GM04504 (cell line): ENCODE data around the gene VAV2.
"Not testable (repeated sequence)": the region's sequence is repeated elsewhere in the genome, so short reads cannot be mapped to it uniquely, and the experiment has no call there.

Source experiments
- DNase-seq: peaks from one replicate; pipeline ENCODE4 v3.0.0-alpha.2; 2012; ENCODE audit warnings: low read depth

The VAV2 gene

DNA sequence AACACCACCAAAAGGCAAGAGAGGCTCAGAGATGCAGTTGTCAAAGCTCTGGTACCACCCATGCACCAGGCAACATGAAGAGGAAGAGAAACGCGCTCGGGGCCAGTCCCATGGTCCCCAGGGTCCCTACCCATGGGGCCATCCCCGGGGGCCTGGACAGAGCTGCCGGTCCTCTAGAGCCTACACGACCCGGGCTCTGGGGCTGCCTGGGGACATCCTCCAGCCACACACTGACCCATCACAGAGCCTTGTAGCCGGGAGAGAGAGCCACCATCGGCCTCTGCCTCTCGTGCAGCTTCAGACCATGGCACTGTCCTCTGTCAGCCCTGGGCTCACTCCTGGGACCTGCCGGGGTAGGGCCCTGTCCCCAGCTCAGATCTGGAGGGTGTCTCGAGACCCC is 23.7 kb downstream of the VAV2 start:
- DNase-seq: no peak

DNA sequence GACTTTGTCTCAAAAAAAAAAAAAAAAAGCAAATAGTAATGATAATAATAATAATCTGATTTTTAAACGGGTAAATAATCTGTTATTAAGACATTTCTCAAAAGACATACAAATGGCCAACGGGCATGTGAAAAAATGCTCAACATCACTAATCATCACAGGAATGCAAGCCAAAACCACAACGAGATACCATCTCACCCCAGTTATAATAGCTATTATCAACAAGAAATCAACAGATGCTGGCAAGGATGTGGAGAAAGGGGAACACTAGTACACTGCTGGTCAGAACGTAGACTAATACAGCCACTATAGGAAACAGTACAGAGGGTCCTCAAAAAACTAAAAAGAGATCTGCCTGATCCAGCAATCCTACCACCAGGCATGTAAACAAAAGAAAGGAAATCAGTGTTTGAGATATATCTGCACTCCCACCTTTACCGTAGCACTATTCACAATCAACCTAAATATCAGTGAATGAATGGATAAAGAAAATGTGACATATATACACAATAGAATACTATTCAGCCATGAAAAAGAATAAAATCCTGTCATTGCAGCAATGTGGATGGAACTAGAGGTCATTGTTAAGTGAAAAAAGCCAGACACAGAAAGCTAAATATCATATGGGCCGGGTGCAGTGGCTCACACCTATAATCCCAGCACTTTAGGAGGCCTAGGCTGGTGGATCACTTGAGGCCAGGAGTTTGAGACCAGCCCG is 24.9 kb downstream of the VAV2 start:
- no peak for DNase-seq

DNA sequence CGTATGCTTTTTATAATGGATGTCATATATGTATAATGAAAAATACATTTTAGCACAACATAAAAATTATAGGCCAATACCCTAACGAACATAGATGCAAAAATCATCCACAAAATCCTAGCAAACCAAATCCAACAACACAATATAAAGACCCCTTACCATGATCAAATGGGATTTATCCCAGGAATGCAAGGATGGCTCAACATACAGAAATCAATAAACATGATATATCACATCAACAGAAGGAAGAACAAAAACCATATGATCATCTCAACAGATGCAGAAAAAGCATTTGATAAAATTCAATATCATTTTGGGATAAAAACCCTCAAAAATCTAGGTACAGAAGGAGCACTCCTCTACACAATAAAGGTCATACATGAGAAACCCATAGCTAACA is 27.7 kb downstream of the VAV2 start:
- no peak for DNase-seq

DNA sequence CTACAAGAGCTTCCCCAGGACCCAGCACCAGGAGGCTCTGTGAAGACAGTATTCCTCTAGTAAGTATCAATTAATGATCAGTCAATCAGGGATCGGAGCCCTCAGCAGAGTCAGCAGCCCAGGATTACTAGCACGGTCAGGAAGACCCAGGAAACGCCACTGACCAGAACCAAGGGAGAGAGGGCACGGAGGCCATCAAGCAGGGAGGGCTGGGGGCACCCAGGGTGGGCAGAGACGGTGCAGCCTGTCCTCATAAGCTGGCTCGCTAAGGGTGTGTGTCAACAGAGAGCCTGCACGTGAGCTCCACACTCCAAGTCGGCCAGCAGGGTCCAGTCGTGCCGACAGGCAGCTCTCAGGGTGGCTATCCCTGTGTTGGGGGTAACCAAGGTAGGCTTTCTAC is 29.0 kb downstream of the VAV2 start:
- DNase-seq: no peak

DNA sequence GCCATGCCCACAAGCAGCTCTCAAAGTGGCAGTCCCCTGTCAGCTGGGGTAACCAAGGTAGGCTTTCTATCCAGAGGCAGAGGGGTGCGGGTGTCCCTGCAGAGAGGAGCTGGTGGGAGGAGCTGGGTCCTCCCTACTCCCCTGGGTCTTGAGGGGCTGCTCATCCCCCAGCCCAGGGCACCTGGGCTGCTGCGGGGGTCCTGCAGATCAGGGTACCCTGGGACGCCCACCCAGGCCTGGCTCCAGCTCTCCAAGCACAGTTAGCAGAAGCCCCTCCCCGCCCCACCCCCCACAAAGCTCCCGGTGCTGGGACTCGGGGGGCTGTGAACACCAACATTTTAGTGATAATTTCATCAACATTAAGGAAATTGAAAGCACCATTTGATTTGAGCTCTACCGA is 29.8 kb downstream of the VAV2 start:
- no peak for DNase-seq

DNA sequence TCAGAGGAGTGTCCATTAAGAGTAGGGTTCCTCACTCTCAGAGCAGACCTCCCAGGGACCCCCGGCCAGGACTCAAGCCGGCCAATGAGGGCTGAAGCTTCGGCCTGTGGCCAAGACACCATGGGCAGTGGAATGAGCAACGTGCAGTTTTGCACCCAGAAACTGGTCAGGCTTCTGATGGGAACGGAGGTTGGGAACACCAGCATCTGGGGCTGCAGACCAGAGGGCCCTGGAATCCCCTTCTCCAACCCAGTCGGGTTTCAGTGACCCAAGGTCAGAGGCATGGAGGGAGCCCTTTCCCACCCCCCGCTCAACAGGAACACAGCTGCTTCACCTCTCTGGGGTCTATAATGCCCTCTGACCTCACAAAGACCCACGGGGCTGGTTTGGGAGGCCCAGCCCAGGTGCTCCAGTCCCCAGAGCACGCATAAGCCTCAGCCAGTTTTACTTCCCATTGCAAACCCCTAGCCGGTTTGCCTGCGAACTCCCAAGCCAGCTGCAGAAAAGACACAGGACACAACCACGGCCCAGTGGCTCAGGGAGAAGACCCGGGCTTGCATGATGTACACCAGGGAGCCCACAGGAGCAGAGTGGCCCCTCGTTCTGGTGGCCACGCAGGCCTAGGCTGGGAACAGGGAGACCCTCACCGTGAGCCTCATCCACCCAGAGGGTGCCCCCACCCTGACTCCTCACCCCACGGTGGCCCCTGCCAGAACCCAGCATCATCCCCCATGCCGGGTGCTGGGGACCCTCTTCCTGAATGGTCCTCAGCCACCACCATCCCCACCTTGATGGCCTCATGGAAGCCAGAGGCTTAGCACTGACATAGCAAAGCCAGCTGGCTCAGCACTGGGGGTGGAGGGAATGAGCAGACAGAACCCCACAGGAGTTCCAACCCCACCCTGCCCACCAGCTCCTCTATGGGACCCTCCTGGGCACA is 30.6 kb downstream of the VAV2 start:
- DNase-seq: no peak

DNA sequence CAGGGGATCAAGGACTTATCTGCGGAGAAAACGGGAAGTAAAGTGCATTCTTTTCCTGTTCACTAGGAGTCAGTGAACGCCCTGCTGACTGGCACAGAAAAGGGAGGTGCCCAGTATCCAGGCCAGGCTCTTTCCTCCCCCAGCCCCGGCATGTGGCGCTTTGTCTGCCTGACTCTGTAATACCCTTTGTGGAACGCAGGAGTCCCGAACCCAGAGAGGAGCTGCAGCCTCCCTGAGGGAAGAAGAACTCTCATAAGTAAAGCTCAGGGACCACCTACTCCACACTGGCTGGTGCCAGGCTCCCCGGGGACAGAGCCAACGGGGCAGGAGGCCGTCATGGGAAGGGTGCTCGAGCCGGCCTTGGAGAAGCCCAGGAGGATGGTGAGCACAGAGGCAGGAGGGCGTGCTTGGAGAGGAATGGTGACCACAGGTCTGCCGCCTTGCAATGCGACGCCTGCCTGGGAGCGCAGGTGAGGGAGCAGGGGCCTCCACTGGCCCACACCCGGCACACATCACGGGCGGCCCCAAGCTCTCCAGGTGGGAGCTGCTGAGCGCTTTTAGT is 31.5 kb downstream of the VAV2 start:
- DNase-seq: no peak

DNA sequence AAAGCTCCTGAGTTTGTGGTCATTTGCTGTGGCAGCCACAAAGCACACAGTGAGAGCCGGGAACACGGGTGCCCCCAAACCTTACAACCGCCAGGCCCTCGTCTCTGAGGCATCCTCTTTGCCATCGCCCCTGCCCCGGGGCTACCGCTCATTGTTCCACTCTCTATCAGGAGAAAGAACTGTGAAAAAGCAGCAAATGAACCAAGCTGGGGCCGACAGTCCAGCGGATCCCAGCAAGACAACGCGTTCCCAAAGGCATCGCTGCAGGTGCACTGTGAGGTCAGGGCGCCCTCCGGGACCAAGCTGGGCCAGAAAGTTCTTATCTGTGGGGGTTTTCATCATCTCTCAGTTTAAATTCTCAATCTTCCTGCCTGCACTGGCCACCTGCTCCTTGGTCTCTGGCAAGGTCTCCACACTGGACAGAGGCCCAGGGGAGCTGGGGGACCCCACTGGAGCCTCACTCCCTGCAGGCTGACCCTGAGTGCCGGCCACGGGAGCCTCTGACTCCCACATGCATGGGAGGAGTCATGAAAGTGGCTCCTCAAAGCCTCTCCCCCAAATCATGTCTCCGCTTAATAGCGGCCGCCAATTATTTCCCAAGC is 32.1 kb downstream of the VAV2 start:
- DNase-seq: no peak

DNA sequence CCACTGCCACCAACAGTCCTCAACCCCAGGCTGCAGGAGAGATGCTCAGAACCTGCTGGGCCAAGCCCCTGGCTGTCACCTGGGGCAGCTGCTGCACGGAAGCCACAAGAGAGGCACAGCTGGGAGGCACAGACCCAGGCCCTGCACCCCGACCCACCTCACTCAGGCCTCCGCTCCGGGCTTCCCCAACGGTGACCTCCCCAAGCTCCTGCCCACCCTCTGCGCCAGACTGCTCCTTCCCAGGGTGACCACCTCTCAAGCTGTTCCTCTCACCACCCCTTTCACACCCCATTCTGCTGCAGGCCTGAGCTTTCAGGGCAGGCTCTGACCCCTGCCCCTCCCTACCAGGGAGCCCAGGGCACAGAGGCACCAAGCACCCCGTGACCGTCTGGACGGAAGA is 33.0 kb downstream of the VAV2 start:
- DNase-seq: no peak

DNA sequence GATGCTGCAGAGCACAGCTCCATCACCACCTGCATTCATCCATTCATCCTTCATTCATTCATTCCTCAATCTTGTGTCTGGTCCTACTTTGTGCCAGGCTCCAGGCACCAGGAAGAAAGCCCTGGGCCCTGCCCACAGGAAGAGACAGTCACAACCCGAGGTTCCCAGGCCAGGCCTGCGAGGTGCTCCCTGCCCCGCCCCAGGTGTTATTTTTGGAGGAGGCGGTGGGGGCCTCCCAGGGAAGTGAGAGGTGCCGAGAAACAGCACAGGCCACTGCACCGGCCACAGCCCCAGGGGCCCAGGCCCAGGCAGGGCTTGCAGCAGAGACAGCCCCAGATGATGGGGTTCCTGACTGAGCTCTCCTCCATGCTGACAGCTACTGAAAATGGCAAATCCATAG is 33.4 kb downstream of the VAV2 start:
- no peak for DNase-seq

DNA sequence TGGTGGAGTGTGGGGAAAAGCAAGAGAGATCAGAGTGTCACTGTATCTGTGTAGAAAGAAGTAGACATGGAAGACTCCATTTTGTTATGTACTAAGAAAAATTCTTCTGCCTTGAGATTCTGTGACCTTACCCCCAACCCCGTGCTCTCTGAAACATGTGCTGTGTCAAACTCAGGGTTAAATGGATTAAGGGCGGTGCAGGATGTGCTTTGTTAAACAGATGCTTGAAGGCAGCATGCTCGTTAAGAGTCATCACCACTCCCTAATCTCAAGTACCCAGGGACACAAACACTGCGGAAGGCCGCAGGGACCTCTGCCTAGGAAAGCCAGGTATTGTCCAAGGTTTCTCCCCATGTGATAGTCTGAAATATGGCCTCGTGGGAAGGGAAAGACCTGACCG is 34.4 kb downstream of the VAV2 start:
- DNase-seq: not testable (repeated sequence)

DNA sequence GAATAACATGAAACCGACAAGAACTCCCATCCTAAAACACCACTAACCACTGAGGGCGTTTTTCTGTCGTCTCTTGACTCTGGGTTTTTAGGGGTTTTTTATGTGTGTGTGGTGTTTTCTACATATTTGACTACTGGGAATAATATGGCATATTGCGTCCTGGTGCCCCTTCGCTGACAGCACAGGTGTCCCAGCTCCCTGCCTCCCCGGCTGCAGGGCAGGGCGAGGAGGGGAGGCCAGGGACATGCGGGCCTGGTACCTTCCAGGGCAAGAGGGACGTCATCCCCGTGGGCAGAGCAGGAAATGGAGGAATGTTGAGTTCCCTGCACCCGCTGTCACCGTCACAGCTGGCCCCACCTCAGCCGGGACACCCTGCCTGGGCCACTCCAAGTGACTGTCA is 34.8 kb downstream of the VAV2 start:
- DNase-seq: no peak

DNA sequence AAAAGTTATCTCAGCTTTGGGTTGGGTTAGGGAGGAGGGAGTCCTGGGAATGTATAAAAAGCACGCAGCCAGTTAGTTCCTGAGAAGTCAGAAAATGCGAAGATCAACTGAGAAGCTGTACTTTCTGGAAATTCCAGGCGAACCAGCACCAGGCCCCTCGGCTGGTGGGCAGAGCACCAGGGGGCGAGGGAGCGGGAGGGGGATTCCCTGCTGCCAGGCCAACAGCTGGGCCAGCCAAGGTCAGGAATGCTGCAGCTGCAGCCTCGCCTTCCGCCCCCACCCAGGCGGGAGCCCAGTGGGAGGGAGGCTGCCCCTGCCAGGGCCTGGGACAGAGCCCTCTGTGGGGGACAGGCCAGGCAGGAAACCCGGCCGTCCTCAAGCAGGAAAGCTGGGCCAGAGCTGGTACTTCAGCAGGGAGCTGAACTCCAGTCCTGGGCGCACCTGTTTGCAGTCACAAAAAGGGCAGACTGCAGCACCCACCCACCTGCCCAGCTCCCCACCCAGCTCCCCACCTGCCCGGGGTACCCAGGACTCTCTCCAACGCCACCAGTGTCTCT is 35.5 kb downstream of the VAV2 start:
- DNase-seq: no peak

DNA sequence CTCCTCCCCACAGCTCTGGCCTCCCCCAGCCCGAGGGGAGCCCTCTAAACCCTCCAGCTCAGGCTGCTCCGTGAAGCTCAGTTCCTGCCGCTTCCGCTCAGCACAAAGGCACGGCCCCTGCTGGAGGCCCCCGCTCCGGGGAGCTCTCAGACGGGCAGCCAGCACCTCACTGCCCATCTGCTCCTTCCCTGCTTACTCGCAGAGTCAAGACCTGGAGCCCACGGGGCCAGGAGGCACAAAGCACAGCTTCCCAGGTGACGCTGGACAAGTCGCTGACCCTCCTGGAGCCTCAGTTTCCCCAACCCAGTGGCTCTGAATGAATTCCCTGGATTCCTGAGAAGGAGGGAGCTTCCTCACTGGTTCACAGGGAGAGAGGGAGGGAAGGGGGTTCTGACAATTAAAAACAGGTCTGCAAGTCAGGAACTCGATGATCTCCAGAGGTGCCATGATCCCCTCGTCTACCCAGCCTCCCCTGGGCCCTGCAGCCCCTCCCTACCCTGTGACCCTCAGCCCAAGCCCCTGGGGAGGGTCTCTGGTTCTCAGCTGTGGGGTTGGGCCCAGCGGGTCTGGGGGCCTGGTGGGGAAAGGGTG is 36.2 kb downstream of the VAV2 start:
- no peak for DNase-seq

DNA sequence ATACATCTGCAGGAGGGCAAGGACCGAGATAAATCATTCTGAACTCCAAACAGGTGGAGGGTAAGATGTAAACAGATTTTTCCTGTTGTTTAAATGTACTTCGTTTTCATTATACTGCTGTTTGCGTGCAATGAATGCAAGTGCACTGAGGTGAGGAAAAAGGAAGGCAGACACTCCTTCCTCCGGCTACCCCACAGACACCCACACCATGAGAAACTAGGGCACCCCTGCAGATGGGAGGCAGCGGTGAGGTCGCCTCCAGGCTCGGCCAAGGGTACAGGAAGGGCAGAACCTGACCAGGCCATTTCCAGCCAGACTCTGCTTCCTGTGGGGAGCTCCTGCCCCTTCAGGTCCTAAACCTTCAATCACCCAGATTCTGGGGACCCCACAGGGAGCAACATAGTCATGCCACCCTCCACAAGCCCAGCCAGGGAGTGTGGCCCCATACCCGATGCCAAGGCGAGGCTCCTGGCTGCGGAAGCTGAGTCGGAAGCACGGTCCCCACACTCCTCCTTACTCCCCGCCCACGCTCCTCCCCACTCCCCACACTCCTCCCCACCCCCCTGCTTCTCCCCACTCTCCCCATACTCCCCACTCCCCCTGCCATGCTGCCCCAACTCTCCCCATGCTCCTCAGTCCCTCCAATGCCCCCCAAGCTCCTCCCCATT is 37.1 kb downstream of the VAV2 start:
- no peak for DNase-seq

DNA sequence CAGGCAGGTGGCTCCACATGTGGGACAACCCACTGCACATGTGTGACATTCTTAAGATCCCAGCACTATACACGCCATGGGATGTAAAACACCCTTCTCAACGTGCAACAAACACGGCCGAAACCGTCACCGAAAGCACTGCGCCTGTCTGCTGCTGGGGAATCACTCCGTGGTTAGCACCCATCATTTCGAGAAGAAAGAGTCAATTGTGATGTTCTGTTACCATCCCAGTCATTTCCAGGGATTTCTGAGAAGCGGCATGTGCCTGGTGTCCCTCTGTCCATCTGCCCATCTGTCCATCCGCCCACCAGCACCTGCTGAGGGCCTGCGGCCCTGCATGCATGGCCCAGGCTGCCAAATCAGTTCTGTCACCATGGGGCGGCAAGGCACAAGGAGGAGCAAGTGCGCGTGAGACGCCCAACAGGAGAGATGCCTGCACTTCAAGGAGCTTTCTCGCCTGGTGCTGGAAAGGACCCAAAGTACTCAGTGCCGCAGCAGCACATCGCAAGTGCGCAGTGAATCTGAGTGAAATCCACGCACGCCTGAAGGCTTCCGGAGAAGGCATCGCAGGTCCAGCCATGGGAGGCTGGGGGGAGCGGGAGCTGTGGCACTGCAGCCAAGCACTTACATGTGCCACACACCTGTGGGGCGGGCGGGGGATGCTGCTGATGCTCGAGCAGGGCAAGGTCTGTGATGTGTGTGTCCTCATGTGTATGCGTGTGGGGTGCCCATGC is 38.0 kb downstream of the VAV2 start:
- no peak for DNase-seq

DNA sequence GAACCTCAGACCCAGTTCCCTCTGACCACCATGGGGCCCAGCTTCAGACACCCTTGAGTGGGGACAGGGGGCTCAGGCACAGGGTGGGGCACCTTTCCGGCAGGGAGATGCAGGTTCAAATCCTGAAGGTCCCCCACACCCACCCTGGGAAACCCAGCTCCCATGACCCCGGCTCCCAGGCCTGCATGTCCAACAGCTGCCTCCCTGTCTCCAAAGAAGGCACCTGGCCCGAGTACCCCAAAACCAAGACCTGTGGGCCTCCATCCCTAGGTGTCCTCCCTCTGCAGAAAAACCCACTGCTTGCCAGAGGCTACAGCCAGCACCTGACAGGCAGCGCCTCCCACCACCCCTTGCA is 38.5 kb downstream of the VAV2 start:
- no peak for DNase-seq

DNA sequence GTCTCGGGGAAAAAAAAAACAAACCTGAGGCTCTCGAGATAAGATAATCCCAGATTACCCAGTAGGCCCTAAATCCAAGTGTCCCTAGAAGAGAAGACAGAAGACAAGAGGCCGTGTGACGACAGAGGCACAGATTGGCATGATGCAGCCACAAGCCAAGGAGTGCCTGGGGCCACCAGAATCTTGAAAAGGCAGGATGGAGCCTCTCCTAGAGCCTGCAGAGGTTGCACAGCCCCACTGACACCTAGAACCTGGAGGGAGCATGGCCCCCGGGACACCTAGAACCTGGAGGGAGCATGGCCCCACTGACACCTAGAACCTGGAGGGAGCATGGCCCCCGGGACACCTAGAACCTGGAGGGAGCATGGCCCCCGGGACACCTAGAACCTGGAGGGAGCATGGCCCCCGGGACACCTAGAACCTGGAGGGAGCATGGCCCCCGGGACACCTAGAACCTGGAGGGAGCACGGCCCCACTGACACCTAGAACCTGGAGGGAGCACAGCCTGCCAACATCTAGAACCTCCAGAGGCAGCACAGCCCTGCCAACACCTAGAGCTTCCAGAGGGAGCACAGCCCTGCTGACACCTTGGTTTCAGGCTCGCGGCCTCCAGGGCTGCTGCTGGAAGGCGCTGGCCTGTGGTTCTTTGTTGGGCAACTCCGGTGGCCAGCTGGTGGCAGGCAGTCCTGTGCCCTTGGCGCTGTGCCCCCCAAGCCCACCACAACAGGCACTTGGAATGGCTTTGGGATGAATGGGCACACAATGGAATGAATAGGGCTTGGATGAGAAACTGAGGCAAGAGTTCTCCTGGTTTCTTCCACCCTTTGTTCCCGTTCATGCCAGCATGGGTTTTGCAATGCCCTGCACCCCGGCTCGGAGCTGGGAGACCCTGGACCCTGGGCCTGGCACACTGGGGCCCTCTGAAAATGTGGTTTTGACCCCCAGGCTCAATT is 39.2 kb downstream of the VAV2 start:
- no peak for DNase-seq

DNA sequence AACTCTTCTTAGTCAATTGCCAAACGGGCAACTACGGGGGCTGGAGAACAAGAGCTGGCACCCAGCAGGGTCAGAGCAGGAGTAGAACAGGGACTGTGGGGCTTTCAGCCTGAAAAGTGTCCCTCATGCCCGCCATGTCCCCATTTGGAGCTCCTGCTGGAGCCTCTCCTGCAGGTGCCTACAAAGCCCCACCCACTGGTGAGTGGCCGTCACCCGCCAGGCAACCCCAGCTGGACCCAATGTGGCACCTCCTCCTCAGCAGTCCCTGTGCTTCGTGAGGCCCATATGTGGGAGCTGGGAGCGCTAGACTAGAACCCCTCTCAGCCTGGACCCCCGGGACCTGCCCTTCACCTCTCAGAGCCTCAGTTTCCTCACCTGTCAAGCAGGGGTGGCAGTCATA is 40.9 kb downstream of the VAV2 start:
- no peak for DNase-seq

DNA sequence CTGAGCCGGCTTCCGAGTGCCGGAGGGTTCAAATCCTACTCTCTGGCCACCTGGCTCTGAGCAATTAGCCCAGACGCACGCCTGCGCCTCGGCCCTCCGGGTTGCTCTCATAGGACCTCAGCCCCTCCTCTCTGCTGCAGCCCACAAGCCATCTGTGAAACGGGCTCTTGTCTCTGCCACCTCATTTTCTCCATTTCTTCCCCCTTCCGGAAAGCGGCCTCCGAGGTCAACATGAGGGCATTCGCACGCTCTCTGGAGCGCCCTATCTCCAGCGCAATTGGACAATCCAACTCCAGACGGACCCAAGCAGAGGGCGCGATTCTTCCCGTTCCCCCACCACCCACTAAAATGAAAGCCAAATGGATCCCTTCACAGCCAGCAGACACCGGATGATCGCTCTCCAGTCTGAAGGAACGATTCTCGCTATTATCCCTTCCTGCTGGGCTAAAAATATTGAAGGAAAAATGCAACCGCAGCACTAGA is 41.5 kb downstream of the VAV2 start:
- DNase-seq: peak; percentile 20
